K562 (cell line): Measurements from ENCODE around the gene DAB2IP.

Experiments
- HDGF ChIP-seq: fragments of 450-650 bp; IDR thresholded peaks from 2 replicates; pipeline ENCODE4 v1.6.1; 2016
- NCOA1 ChIP-seq: fragments of 450-650 bp; IDR thresholded peaks from 2 replicates; pipeline ENCODE4 v1.6.1; 2016; ENCODE audit warnings: low read depth
- POLR2A ChIP-seq: fragments of 450-650 bp; conservative IDR thresholded peaks from 2 replicates; pipeline ENCODE4 v1.6.1; 2016
- TEAD2 ChIP-seq: fragments of 450-650 bp; IDR thresholded peaks from 2 replicates; pipeline ENCODE4 v1.6.1; 2016; ENCODE audit warnings: missing genetic modification characterization, control low read depth, missing compliant biosample characterization
- TEAD4 ChIP-seq, 2 experiments: sonication (generic) in 1 of 2; formaldehyde crosslinking in 1 of 2; IDR thresholded peaks; 2 replicates each; pipeline versions ENCODE4 v1.6.1 to v1.8.0; 2012 to 2022; ENCODE audit warnings: borderline replicate concordance in 1 of 2, inconsistent platforms in 1 of 2, low read length in 1 of 2, mild to moderate bottlenecking in 1 of 2, missing genetic modification reagents in 1 of 2

DNA sequence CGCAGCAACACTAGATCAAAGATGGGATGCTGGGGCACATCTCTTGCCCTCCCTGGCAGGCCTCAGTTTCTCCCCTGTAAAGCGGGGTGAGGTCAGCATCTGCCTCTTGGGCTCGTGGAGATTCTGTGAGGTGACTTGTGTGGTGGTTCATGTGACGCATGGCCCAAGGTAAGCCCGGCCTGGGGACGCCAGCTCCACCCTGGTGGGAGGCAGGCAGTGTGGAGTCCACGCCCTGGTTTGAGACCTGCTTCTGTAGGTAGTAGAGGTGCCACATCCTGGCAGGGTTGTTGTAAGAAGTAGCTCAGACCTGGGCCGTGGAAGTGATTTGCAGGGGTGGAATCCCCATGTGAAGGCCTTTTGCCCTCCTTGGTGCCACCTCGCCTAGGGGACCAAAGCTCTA lies 101.5 kb downstream of the DAB2IP start:
- TF ChIP-seq POLR2A (no peak), NCOA1 (no peak), HDGF (no peak), TEAD4 (IDR thresholded peaks at IDR 0.05; ENCODE audit: low read length) (no peak), TEAD4 (CRISPR knock-in tag; IDR thresholded peaks at IDR 0.05; ENCODE audit: borderline replicate concordance) (no peak), TEAD2 (no peak)
